ENCODE measurements around the gene SF3B4.

The SF3B4 gene

DNA sequence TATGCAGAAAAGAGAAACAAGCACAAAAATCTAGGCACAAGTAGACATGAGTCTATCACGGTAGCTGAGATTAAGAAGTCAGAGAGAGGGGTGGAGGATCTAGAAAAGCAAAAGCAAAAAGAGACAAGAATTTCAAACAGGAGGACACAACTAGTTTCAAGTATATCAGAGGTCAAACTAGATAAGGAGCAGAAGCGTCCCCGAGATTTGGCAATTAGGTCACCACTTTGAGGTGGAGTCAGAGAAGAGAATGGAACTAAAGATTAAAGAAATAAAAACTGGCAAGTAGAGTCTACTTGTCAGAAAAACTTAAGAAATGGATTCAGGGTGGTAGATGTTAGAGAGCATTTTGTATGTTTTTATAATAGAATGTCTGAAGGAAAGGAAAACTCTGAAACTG is 2.3 kb downstream of the SF3B4 start:
- Histone ChIP-seq H3K36me3 (peaks cover 44% of the 10 kb centered on the region), H3K27me3 (no peaks in the 10 kb centered on the region), H3K9me3 (no peaks in the 10 kb centered on the region), H3K4me1 (peaks cover 3% of the 10 kb centered on the region; the same call in 1 of the 2 replicates), H3K4me3 (ENCODE audit: low read depth, low read length) (no peak overlapping the region)
- no peak for DNase-seq
- no peak for TF ChIP-seq CTCF (IDR thresholded peaks at IDR 0.05; ENCODE audit: low read depth, low read length)

- H3K4me3 ChIP-seq (ENCODE audit: low read depth, low read length): no peak overlapping the region
- H3K36me3 ChIP-seq: peaks cover 44% of the 10 kb centered on the region
- no peaks in the 10 kb centered on the region for H3K9me3 ChIP-seq
- no peak for DNase-seq
- H3K4me1 ChIP-seq: peaks cover 2% of the 10 kb centered on the region; the same call in 1 of the 2 replicates
- no peaks in the 10 kb centered on the region for H3K27me3 ChIP-seq
- TF ChIP-seq CTCF (IDR thresholded peaks at IDR 0.05; ENCODE audit: low read depth, low read length): no peak
Observed at GRCh38 chr1:149923626-149924025, 4.0 kb downstream of the SF3B4 start.

GRCh38 chr1:149917571-149918144 is 9.9 kb downstream of the SF3B4 start, which contains the start of gene SV2A:
TSS of gene SV2A (minus strand) at chr1:149917844. CDS start at chr1:149913840, 4,004 bp downstream.
- Histone ChIP-seq H3K4me3 (ENCODE audit: low read depth, low read length) (peak within 1 kb of the TSS; percentile 98), H3K9me3 (no peaks in the 10 kb centered on the region), H3K36me3 (peaks cover 10% of the 10 kb centered on the region), H3K27me3 (no peaks in the 10 kb centered on the region), H3K4me1 (peaks cover 8% of the 10 kb centered on the region)
- DNase-seq: peak; percentile 82
- TF ChIP-seq CTCF (IDR thresholded peaks at IDR 0.05; ENCODE audit: low read depth, low read length): no peak

GRCh38 chr1:149916898-149917252 is 10.7 kb downstream of the SF3B4 start:
- Histone ChIP-seq H3K4me1 (peaks cover 8% of the 10 kb centered on the region), H3K4me3 (ENCODE audit: low read depth, low read length) (peak overlapping the region; percentile 98), H3K9me3 (no peaks in the 10 kb centered on the region), H3K36me3 (peaks cover 8% of the 10 kb centered on the region; the same call in 1 of the 2 replicates), H3K27me3 (no peaks in the 10 kb centered on the region)
- DNase-seq: no peak
- no peak for TF ChIP-seq CTCF (IDR thresholded peaks at IDR 0.05; ENCODE audit: low read depth, low read length)

DNA sequence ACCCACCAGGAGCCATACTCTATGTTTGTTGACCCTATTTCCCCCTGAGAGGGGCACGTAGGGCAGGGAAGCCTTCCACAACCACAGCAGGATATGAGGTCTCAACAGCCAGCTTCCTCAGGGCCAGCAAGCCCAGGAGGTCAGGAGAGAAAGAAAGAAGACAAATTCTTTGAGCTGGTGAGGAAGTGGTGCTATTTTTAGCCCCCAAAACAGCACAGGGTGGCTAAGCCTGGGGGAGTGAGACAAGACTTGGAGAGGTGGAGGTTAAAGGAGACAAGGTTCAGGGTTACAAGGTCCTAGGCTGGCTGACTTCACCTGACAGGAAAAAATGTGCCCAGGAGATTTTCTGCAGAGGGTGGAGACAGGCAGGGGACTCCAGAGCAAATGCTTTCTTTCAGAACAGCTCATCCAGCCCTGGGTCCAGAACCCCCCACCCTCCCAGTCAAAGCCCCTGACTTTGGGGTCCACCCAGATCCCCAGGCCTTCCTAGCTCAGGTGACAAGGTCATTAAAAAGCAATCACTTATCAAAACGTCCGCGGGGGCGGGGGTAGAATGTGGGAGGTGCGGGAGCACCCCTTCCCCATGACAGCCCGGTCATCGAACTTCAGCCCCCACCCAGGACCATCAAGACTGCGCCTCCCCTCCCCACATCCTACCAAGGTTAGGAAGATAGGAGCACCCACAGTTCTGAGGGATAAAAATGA is 11.3 kb downstream of the SF3B4 start:
- TF ChIP-seq CTCF (IDR thresholded peaks at IDR 0.05; ENCODE audit: low read depth, low read length): no peak
- peaks cover 8% of the 10 kb centered on the region for H3K4me1 ChIP-seq
- no peaks in the 10 kb centered on the region for H3K9me3 ChIP-seq
- peaks cover 8% of the 10 kb centered on the region for H3K36me3 ChIP-seq
- no peak for DNase-seq
- H3K4me3 ChIP-seq (ENCODE audit: low read depth, low read length): peak overlapping the region; percentile 98
- no peaks in the 10 kb centered on the region for H3K27me3 ChIP-seq

All from BE2C (cell line).